Muscle of back (tissue), 11 donors: ENCODE results near the gene ANP32E. TPM values are rescaled to one million over a fixed set of nuclear protein-coding genes. Genes with fewer than 3 reads are reported as not detected.
"Not testable (repeated sequence)": the region's sequence is repeated elsewhere in the genome, so short reads cannot be mapped to it uniquely, and the experiment has no call there.

ENCODE experiments used
- DNase-seq, 3 donors: peaks; one replicate each; pipeline versions ENCODE4 v3.0.0 to v3.0.0-alpha.2; 2013
- polyA plus RNA-seq, 10 donors: library from polyadenylated mRNA; unstranded; fragments of 120-200 nt; gene quantifications; one replicate each; pipeline ENCODE4 v1.2.1, GENCODE V29; 2013; ENCODE audit not compliant: insufficient read length in 10 of 10

Gene ANP32E
- polyA plus RNA-seq, 10 donors: 35.6 to 54.5 (median 44.6) TPM

GRCh38 chr1:150214099-150214756 is 21.7 kb downstream of the ANP32E start:
- DNase-seq: not testable (repeated sequence)

GRCh38 chr1:150213170-150214098 is 22.5 kb downstream of the ANP32E start:
- peak; percentile 94 to 98 (median 96) for DNase-seq

- no peak for DNase-seq
These were observed 23.8 kb downstream of the ANP32E start for GRCh38 chr1:150212070-150212469.

- no peak for DNase-seq
These were observed 25.2 kb downstream of the ANP32E start for GRCh38 chr1:150210706-150211105.

GRCh38 chr1:150210091-150210490 is 25.8 kb downstream of the ANP32E start:
- no peak for DNase-seq

GRCh38 chr1:150208460-150208859 is 27.5 kb downstream of the ANP32E start:
- not testable (repeated sequence) for DNase-seq

- DNase-seq: no peak
These were observed 28.5 kb downstream of the ANP32E start for GRCh38 chr1:150207281-150207971.

GRCh38 chr1:150196417-150196816 is 39.5 kb downstream of the ANP32E start:
- DNase-seq: no peak

GRCh38 chr1:150194381-150195031 is 41.4 kb downstream of the ANP32E start:
- peak in 1 of 3 donors; percentile 70 for DNase-seq

- DNase-seq: peak in 1 of 3 donors; percentile 80
These were observed 43.9 kb downstream of the ANP32E start for GRCh38 chr1:150192012-150192411.

DNA sequence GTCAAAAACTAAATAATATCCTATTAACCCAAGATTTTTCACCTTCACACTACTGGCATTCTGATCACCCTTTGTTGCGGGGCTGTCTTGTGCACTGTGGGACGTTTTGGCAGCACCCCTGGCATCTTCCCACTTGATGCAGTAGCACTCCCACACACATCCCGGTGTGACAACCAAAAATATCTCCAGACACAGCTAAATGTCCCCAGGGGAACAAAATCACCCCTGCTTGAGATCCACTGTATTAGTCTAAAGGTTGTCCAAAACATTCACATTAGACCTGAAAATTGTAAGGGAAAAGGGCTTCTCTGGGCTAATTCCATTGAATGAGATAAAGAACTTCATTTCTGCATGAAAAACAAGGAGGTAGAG is 48.4 kb downstream of the ANP32E start:
- no peak for DNase-seq

DNA sequence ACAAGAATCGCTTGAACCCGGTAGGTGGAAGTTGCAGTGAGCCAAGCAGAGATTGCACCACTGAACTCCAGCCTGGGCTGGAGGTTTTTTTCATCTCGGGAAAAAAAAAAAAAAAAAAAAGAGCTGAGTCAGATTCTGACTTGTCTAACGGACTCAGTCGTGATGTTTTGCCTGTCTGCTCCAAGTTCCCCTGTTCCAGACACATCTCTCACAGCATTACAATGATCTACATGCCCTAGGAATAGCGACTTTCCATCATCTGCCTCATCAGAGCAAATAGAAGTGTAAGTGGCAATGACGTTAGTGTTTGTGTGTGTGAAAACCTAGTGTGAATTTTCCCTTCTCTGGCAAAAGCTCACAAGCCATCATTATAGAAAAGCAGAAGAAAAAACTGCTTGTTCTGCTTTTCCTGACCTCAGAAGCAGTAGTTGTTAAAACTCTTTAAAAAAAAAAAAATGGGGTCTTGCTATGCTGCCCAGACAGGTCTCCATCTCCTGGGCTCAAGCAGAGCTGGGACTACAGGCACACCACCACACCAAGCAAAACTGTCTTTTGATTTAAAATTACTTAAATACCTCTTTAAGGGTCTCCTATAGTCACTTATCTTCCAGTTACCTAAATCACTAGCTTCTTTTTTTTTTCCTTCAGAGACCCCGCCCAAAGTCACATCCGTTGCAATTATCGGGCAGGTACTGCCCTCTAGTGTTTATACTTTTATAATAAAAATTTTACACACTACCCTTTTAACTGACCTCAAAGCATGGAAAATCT is 48.9 kb downstream of the ANP32E start:
- peak in 1 of 3 donors; percentile 78 for DNase-seq

GRCh38 chr1:150186438-150186788 is 49.5 kb downstream of the ANP32E start:
- DNase-seq: not testable (repeated sequence)

DNA sequence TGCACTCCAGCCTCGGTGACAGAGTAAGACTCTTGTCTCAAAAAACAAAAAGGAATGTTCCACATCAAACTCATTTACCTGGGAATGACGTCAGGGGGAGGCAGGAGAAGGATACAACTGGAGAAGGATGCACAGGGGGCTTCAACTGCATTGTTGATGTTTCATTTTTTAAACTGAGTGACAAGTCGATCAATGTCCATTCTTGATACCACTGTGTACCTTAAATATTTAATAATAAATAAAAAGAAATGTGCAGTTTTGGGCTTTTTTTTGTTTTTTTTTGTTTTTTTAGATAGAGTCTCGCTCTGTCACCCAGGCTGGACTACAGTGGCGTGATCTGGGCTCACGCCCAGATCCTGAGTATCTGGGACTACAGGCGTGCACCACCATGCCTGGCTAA is 50.4 kb downstream of the ANP32E start:
- DNase-seq: no peak

- no peak for DNase-seq
These were observed 52.9 kb downstream of the ANP32E start for GRCh38 chr1:150183061-150183460.

GRCh38 chr1:150182247-150182646 is 53.7 kb downstream of the ANP32E start:
- no peak for DNase-seq

GRCh38 chr1:150180474-150180873 is 55.4 kb downstream of the ANP32E start:
- no peak for DNase-seq

DNA sequence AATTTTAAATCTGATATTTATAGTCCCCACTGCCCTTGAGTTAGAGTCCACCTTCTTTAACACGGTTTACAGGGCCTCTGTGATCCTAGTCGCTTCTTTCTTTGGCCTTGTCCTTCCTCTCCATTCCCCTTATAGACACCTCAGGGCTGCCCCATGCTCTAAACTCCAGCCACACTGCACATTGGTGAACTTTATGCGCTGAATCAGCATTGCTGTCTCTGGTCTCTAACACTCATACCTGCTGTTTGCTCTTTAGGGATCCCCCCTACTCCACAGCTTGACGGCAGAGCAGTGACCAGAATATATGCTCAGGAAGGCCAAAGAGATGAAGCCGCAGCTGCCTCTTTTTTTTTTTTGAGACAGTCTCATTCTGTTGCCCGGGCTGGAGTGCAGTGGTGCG is 56.0 kb downstream of the ANP32E start:
- DNase-seq: no peak

- DNase-seq: no peak
These were observed 57.4 kb downstream of the ANP32E start for GRCh38 chr1:150178548-150178947.

DNA sequence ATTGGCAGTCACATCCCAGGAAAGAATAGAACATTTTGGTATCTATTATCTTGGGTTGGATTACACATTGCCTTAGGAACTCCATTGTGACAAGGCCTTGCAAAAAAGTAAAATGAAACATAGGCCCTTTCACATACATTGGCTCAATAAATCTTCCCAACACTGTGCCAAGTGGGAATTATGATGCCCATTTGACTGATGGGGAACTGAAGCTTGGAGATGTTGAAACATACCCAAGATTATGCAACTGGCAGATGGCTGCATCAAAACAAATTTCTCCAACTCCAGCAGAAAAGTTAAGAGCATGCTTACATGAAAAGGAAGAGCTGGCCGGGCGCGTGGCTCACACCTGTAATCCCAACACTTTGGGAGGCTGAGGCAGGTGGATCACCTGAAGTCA is 59.3 kb downstream of the ANP32E start:
- DNase-seq: peak in 1 of 3 donors; percentile 23

DNA sequence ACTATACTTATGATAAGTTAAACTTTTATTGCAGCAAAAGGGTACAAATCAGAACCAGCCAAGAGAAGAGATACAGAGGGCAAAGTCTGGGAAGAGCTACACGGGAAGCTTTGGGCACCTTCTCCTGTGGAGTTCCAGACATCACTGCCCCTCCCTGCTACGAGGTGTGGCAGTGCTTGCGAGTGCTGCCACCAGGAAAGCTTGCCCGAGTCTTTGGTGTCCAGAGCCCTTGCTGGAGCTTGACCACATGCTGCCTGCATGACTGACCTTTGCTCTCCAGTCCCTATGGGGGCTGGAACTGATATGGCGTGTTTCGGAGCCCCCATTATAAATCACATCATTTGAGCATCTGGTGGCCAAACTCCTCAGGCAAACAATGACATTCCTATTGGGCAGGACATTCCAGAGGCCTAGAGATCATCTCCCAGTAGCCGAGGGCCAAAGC is 62.7 kb downstream of the ANP32E start:
- no peak for DNase-seq
